ENCODE data around the gene IGFBP6. TPM values are rescaled to one million over a fixed set of nuclear protein-coding genes. Genes with fewer than 3 reads are reported as not detected.

IGFBP6 gene, protein sequence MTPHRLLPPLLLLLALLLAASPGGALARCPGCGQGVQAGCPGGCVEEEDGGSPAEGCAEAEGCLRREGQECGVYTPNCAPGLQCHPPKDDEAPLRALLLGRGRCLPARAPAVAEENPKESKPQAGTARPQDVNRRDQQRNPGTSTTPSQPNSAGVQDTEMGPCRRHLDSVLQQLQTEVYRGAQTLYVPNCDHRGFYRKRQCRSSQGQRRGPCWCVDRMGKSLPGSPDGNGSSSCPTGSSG
- 1 to 10 TPM; 2.1 to 4.3 TPM for total RNA-seq

DNA sequence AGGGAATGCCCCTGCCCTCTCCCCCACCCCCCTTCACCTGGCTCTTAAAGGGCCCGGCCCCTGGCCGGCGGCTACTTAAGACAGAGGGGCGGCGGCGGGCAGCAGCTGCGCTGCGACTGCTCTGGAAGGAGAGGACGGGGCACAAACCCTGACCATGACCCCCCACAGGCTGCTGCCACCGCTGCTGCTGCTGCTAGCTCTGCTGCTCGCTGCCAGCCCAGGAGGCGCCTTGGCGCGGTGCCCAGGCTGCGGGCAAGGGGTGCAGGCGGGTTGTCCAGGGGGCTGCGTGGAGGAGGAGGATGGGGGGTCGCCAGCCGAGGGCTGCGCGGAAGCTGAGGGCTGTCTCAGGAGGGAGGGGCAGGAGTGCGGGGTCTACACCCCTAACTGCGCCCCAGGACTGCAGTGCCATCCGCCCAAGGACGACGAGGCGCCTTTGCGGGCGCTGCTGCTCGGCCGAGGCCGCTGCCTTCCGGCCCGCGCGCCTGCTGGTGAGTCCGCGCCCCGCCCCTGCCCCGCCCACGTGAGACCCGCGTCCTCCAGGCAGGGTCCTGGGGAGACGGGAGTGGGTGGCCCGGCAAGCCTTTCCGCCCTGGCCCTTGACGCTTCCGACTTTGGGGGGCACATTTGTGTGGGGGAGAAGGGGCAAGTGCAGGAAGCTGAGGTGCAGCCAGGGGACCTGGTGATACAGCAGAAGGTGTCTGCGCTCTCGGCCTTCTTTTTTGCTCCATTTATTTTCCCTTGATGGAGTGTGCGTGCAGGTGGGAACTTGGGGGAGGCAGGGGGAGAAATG, at the start of gene IGFBP6:
Gene IGFBP6, plus strand, starts transcription at position 104 of the 790 bp plus-strand sequence. Its CDS starts 51 bp downstream, at position 155.

DNA sequence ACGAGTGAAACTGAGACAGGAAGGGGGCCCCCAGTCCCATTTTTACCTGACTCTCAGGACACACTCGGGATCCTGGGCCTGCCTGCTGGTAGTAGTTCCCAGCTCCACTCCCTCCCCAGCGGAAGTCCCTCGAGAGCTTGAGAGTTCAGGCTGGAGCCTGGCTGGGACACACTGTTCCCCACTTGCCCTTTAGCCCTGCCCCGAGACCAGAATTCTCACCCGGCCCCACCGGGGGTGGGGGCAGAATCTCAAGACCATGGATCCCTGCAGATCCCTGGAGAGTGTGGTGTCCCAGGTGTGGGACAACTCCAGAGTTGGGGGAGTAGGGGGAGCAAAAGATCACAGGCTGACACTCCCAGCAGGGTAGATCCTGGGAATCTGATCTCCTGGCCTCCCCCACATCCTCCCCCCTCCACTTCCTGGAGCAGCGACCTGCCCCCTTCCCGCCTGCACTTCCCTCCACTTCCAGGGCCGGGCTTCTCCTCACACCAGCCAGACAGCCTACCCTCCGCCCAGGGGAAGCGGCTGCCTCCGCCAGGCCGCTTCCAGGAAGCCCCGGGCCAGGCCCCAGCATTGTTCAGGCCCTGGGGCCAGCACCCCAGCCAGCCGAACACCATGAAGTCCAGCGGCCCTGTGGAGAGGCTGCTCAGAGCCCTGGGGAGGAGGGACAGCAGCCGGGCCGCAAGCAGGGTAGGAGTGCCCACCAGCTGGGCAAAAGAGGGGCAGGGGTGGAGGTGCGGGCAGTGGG, 47.7 kb upstream of the IGFBP6 start, which contains the start of gene TNS2:
Gene TNS2, plus strand, starts transcription at position 495 of the 748 bp plus-strand sequence. Its CDS starts 121 bp downstream, at position 616.

DNA sequence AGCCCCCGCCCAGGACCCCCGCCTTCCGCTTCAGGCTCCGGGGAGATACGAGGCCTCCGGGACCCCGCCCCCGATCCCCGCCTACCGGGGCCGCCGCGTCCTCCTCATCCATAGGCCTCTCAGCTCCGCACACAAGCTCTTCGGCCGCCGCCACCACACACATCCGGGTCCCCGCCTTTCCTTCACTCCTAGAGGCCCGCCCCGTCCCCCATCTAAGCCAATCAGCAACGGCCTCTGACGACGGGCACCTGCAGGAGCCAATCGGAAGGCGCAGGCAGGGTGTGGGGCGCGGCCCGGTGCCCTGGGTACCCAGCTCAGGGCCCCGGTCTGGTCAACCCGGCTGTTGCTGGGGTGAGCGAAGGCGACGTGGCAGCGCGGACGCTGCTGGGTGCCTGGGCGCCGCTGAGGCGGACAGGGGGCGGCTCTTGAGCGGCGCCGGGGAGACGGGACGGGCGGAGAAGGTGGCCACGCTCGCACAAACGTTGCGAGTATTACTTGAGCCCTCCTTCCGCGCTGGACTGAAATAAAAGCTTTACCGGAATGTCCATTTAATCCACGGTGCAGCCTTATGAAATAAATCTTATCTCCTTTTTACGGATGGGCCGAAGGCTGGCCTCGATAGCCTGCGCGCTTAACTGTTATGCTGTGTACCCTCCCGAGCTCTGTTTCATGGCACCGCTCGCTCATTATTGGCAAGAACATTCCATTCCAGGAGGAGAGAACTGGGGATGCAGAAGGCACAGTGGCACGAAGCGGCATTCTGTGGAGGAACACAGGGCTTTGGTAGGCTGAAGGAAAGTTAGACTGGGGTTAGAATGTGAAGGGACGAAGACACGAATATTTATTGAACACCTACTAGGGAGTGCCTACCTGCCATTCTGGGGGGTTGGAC, 18.0 kb upstream of the IGFBP6 start, which contains the start of gene SPRYD3:
Gene SPRYD3, minus strand, starts transcription at position 165 of the 892 bp plus-strand sequence. Its CDS starts 57 bp downstream, at position 108.

DNA sequence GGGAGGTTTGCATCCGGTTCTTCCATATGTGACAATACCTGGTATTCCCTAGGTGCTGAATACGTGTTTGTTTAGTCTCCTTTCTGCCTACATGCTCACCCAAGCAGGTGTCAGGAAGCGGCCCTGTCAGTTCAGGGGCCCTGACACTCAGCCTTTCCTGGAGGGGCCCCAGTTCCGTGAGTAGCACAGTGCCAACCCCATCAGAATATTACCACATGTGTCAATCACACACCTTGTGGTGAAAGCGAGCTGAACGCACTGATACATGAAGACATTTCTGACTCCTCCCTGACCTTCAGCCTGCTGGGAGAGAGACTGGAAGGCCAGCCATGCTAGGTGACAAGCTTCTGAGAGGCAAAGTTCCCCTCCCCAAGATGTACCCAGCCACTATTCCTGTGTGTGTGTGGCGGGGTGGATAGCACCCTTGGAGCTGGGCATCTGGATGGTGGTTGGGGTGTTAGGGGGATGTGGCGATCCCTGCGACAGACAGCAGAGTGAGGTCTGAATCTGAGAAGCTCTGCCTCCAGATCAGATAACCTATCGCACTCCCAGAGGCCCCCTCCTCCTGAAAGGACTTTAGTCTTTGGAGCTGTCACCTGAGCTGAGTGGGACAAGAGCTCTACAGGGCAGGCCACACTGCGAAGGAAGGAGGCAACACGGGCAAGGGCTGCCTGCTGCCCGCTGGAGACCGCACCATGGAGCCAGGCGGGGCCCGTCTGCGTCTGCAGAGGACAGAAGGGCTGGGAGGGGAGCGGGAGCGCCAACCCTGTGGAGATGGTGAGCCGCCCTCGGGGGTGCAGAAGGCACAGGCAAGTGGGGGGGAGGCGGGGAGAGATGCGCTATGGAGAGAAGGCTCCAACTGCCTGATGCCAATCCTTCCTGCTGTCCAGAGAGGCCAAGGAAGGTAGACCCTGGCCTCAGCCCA, 5.7 kb downstream of the IGFBP6 start, which contains the start of gene SOAT2:
Gene SOAT2, plus strand, starts transcription at position 604 of the 925 bp plus-strand sequence. Its CDS starts 92 bp downstream, at position 696.

Small RNA genes within 50 kb of the gene (small RNA-seq; reads per million reads assigned to genes)
- gene HIGD1AP1 (0 reads per million in 2 donors), gene MIR6757 (0 to 0.17 reads per million in 2 donors), gene RNU6-333P (0 reads per million in 2 donors)

Other genes starting within 250 kb of the IGFBP6 start
- gene KRT78, start 248.7 kb upstream of the IGFBP6 start, total RNA-seq = not detected
- under 1 TPM in 1 of 2 donors, not detected in 1; 0.33 TPM for gene KRT8, start 192.6 kb upstream of the IGFBP6 start, total RNA-seq
- 1 to 10 TPM; 1.0 to 6.7 TPM for gene KRT18, start 148.5 kb upstream of the IGFBP6 start, total RNA-seq
- 100 to 1,000 TPM; 469 to 648 TPM for gene EIF4B, start 91.2 kb upstream of the IGFBP6 start, total RNA-seq
- gene TNS2, start 47.6 kb upstream of the IGFBP6 start, total RNA-seq = 10 to 100 TPM; 16.0 to 17.2 TPM
- 10 to 100 TPM; 11.0 to 18.6 TPM for gene SPRYD3, start 18.3 kb upstream of the IGFBP6 start, total RNA-seq
- not detected for gene SOAT2, start 5.8 kb downstream of the IGFBP6 start, total RNA-seq
- 10 to 100 TPM in 1 of 2 donors, 1 to 10 TPM in 1; 10.0 to 11.7 TPM for gene ZNF740, start 83.1 kb downstream of the IGFBP6 start, total RNA-seq
- gene CSAD, start 83.3 kb downstream of the IGFBP6 start, total RNA-seq = 10 to 100 TPM in 1 of 2 donors, 1 to 10 TPM in 1; 9.6 to 14.0 TPM
- gene ITGB7, start 109.6 kb downstream of the IGFBP6 start, total RNA-seq = 1 to 10 TPM; 2.7 to 4.1 TPM
- 10 to 100 TPM; 18.9 to 34.6 TPM for gene RARG, start 134.5 kb downstream of the IGFBP6 start, total RNA-seq
- 10 to 100 TPM; 10.3 to 21.6 TPM for gene ESPL1, start 170.6 kb downstream of the IGFBP6 start, total RNA-seq
- 100 to 1,000 TPM; 174 to 245 TPM for gene PFDN5, start 197.9 kb downstream of the IGFBP6 start, total RNA-seq
- 10 to 100 TPM; 36.5 to 48.6 TPM for gene MYG1, start 202.0 kb downstream of the IGFBP6 start, total RNA-seq
- 10 to 100 TPM; 48.9 to 57.6 TPM for gene AAAS, start 223.9 kb downstream of the IGFBP6 start, total RNA-seq
- not detected for gene SP7, start 238.7 kb downstream of the IGFBP6 start, total RNA-seq